Parathyroid adenoma (tissue), 2 donors: ENCODE data around the gene ADGB.

Source experiments
- H2AFZ ChIP-seq: fragments of 300-600 bp; sonication (generic); one replicate; pipeline ENCODE4 v1.7.0; 2017; ENCODE audit warnings: antibody characterized with exemption, mild to moderate bottlenecking
- H3K27ac ChIP-seq: fragments of 300-600 bp; sonication (generic); one replicate; pipeline ENCODE4 v1.7.0; 2017
- H3K27me3 ChIP-seq: fragments of 300-600 bp; sonication (generic); one replicate; pipeline ENCODE4 v1.7.0; 2017; ENCODE audit warnings: low read length; ENCODE audit not compliant: control insufficient read depth, insufficient read depth
- H3K36me3 ChIP-seq: fragments of 300-600 bp; sonication (generic); one replicate; pipeline ENCODE4 v1.7.0; 2017; ENCODE audit warnings: low read length; ENCODE audit not compliant: control insufficient read depth, insufficient read depth
- H3K4me1 ChIP-seq: fragments of 300-600 bp; sonication (generic); one replicate; pipeline ENCODE4 v1.7.0; 2017; ENCODE audit warnings: control low read depth
- H3K4me2 ChIP-seq: fragments of 300-600 bp; sonication (generic); one replicate; pipeline ENCODE4 v1.7.0; 2017; ENCODE audit warnings: low read length
- H3K4me3 ChIP-seq: fragments of 300-600 bp; sonication (generic); one replicate; pipeline ENCODE4 v1.7.0; 2017; ENCODE audit warnings: low read depth, low read length
- H3K79me2 ChIP-seq: fragments of 300-600 bp; sonication (generic); one replicate; pipeline ENCODE4 v1.7.0; 2017; ENCODE audit warnings: control low read depth
- H3K9ac ChIP-seq: fragments of 300-600 bp; sonication (generic); one replicate; pipeline ENCODE4 v1.7.0; 2017; ENCODE audit warnings: mild to moderate bottlenecking
- H3K9me3 ChIP-seq: fragments of 300-600 bp; sonication (generic); one replicate; pipeline ENCODE4 v1.7.0; 2017; ENCODE audit warnings: low read length; ENCODE audit not compliant: control insufficient read depth
- TF ChIP-seq, protein P1 (sequence below): fragments of 300-600 bp; sonication (generic); IDR thresholded peaks from one replicate; pipeline ENCODE4 v1.7.0; 2017; ENCODE audit warnings: antibody characterized with exemption, mild to moderate bottlenecking
- donor health status: primary hyperparathyroidism.

The ADGB gene

DNA sequence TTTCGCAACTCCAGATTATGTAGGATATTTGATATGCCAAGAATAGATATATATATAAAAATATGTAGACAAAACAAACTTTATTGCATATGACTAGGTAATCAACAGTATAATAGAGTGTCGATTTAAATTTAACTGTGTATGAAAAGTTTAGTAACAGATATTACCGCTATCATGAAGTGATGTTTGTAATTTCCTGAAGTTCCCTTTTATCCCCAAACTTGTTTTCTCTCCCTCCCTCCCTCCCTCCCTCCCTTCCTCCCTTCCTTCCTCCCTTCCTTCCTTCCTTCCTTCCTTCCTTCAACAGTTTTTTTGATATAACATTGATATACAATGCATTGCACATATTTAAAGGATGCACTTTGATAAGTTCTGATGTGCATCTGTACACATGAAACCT lies 15.2 kb downstream of the ADGB start:
- no peaks in the 10 kb centered on the region for H3K79me2 ChIP-seq
- TF ChIP-seq, protein P1, sequence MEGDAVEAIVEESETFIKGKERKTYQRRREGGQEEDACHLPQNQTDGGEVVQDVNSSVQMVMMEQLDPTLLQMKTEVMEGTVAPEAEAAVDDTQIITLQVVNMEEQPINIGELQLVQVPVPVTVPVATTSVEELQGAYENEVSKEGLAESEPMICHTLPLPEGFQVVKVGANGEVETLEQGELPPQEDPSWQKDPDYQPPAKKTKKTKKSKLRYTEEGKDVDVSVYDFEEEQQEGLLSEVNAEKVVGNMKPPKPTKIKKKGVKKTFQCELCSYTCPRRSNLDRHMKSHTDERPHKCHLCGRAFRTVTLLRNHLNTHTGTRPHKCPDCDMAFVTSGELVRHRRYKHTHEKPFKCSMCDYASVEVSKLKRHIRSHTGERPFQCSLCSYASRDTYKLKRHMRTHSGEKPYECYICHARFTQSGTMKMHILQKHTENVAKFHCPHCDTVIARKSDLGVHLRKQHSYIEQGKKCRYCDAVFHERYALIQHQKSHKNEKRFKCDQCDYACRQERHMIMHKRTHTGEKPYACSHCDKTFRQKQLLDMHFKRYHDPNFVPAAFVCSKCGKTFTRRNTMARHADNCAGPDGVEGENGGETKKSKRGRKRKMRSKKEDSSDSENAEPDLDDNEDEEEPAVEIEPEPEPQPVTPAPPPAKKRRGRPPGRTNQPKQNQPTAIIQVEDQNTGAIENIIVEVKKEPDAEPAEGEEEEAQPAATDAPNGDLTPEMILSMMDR, result no peak
- no peaks in the 10 kb centered on the region for H3K27me3 ChIP-seq
- H3K4me3 ChIP-seq, result no peak overlapping the region
- no peaks in the 10 kb centered on the region for H3K9me3 ChIP-seq
- H3K36me3 ChIP-seq, result no peaks in the 10 kb centered on the region
- no peak overlapping the region for H3K27ac ChIP-seq
- H3K9ac ChIP-seq, result no peak overlapping the region
- no peak overlapping the region for H3K4me2 ChIP-seq
- H3K4me1 ChIP-seq, result no peaks in the 10 kb centered on the region
- H2AFZ ChIP-seq, result no peak overlapping the region

GRCh38 chr6:146620655-146621054 lies 21.9 kb downstream of the ADGB start:
- Histone ChIP-seq H3K27ac (no peak overlapping the region), H3K4me2 (no peak overlapping the region), H3K4me3 (no peak overlapping the region), H3K9ac (no peak overlapping the region), H3K4me1 (no peaks in the 10 kb centered on the region), H3K9me3 (no peaks in the 10 kb centered on the region), H3K36me3 (no peaks in the 10 kb centered on the region), H2AFZ (no peak overlapping the region), H3K79me2 (no peaks in the 10 kb centered on the region), H3K27me3 (no peaks in the 10 kb centered on the region)
- TF ChIP-seq, protein P1, result no peak

DNA sequence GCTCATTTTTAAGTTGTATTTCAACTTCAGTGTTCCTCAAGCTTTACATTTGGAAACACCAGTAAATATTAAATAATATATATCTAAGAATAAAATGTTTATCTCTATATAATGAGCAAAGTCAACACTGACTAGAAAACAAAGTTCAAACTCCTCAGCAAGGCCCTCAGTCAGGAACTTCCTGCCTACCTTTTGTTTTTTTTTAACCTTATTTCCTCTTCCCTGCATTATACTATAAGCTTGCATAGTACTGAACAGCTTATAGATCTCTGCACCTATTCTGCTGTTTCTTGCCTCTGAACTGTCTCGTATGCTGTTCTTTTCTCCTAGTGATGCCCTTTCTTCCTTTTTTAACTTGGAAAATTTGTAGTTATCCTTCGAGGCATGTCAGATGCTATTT lies 29.6 kb downstream of the ADGB start:
- H3K4me1 ChIP-seq, result no peaks in the 10 kb centered on the region
- no peak overlapping the region for H2AFZ ChIP-seq
- H3K27me3 ChIP-seq, result no peaks in the 10 kb centered on the region
- no peak overlapping the region for H3K9ac ChIP-seq
- no peaks in the 10 kb centered on the region for H3K9me3 ChIP-seq
- H3K4me3 ChIP-seq, result no peak overlapping the region
- H3K79me2 ChIP-seq, result no peaks in the 10 kb centered on the region
- TF ChIP-seq, protein P1, result no peak
- no peak overlapping the region for H3K4me2 ChIP-seq
- no peak overlapping the region for H3K27ac ChIP-seq
- no peaks in the 10 kb centered on the region for H3K36me3 ChIP-seq

DNA sequence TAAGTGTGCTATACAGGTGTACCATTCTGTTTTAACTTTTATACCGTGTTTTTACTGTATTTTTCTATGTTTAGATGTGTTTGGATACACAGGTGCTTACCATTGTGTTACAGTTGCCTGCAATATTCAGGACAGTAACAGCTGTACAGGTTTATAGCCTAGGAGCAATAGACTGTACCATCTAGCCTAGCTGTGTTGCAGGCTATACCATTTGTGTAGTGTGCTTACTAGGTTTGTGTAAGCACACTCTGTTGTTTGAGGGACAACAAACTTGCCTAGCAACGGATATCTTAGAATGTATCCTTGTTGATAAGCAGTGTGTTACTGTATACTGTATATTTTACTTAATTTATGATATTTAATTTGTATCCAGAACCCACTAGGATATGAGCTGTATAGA lies 35.2 kb downstream of the ADGB start:
- H3K4me2 ChIP-seq, result no peak overlapping the region
- no peak overlapping the region for H3K9ac ChIP-seq
- no peak overlapping the region for H2AFZ ChIP-seq
- no peaks in the 10 kb centered on the region for H3K9me3 ChIP-seq
- no peaks in the 10 kb centered on the region for H3K27me3 ChIP-seq
- H3K4me3 ChIP-seq, result no peak overlapping the region
- no peak overlapping the region for H3K27ac ChIP-seq
- no peaks in the 10 kb centered on the region for H3K79me2 ChIP-seq
- TF ChIP-seq, protein P1, result no peak
- no peaks in the 10 kb centered on the region for H3K36me3 ChIP-seq
- no peaks in the 10 kb centered on the region for H3K4me1 ChIP-seq

DNA sequence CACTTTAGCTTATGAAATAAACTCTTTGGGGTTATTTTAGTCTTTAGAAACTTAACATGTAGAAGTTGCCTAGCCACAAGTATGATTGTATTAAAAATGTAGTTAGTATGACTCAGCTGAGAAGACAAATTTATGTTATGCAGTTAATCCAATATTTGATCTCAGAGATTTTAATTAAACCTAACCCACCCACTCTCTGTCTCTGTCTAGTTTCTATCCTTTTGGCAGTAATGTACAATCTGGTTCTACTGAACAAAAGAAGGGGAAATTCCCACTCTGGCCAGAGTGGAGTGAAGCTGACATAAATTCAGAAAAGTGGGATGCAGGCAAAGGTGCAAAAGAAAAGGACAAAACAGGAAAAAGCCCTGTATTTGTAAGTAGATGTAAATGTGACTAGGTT lies 36.4 kb downstream of the ADGB start:
- Histone ChIP-seq H3K36me3 (no peaks in the 10 kb centered on the region), H3K4me2 (no peak overlapping the region), H3K27me3 (no peaks in the 10 kb centered on the region), H3K27ac (no peak overlapping the region), H3K9me3 (no peaks in the 10 kb centered on the region), H3K9ac (no peak overlapping the region), H3K4me1 (no peaks in the 10 kb centered on the region), H2AFZ (no peak overlapping the region), H3K79me2 (no peaks in the 10 kb centered on the region), H3K4me3 (no peak overlapping the region)
- TF ChIP-seq, protein P1, result no peak
